ENCODE measurements around the gene COX7A1.
"Not testable (repeated sequence)": the region's sequence is repeated elsewhere in the genome, so short reads cannot be mapped to it uniquely, and the experiment has no call there.

- TF ChIP-seq STAT6 (CRISPR knock-in tag; conservative IDR thresholded peaks at IDR 0.05; ENCODE audit: low read depth); CTCF (IDR thresholded peaks at IDR 0.05); TP53 (CRISPR knock-in tag; IDR thresholded peaks at IDR 0.05): not testable (repeated sequence)
These were observed 34.5 kb upstream of the COX7A1 start for GRCh38 chr19:36186722-36187121.
